ENCODE measurements around the gene MKI67. TPM values are rescaled to one million over a fixed set of nuclear protein-coding genes. Genes with fewer than 3 reads are reported as not detected.

The MKI67 gene
- total RNA-seq, 3 donors from 2014 or later (not counting 1 experiment from before 2014, with no cell fraction given): 5.3 to 10.0 (median 6.8) TPM

- no peaks in the 10 kb centered on the region for H3K9me3 ChIP-seq (ENCODE audit: control insufficient read depth, insufficient read depth, low read length)
- Mint-ChIP-seq H3K36me3 (peaks cover 9% of the 10 kb centered on the region), H3K4me3 (peak overlapping the region; percentile 96), H3K4me1 (peaks cover 81 to 85% of the 10 kb centered on the region in 2 donors), H3K27me3 (ENCODE audit: low read depth in 2 of 2) (no peaks in the 10 kb centered on the region), H3K9me3 (no peaks in the 10 kb centered on the region), H3K27ac (peak overlapping the region; percentile 97 to 99)
- no peaks in the 10 kb centered on the region for H3K27me3 ChIP-seq (ENCODE audit: control insufficient read depth, insufficient read depth, low read length)
- WGBS (ENCODE audit: insufficient coverage): 89% methylated on average over 5 of the region's 5 CpGs
- no peak overlapping the region for H3K4me3 ChIP-seq (ENCODE audit: low read length)
- H3K27ac ChIP-seq (ENCODE audit: low read length): peak overlapping the region; percentile 96
- peaks cover 61% of the 10 kb centered on the region for H3K36me3 ChIP-seq (ENCODE audit: control insufficient read depth, insufficient read depth, low read length)
- no peak for ATAC-seq
- intact Hi-C loops (cut with micrococcal nuclease): no loop called here
- no peak for TF ChIP-seq CTCF (IDR thresholded peaks at IDR 0.05)
- no peak for DNase-seq
- H3K4me1 ChIP-seq (ENCODE audit: control insufficient read depth, insufficient read depth, low read length): peaks cover 89% of the 10 kb centered on the region
These were observed 74.7 kb downstream of the MKI67 start for GRCh38 chr10:128051548-128051947.

GRCh38 chr10:128050936-128051335, 75.3 kb downstream of the MKI67 start:
- Histone ChIP-seq H3K27me3 (ENCODE audit: control insufficient read depth, insufficient read depth, low read length) (no peaks in the 10 kb centered on the region), H3K4me1 (ENCODE audit: control insufficient read depth, insufficient read depth, low read length) (peaks cover 90% of the 10 kb centered on the region), H3K27ac (ENCODE audit: low read length) (peak overlapping the region; percentile 96), H3K4me3 (ENCODE audit: low read length) (no peak overlapping the region), H3K36me3 (ENCODE audit: control insufficient read depth, insufficient read depth, low read length) (peaks cover 55% of the 10 kb centered on the region), H3K9me3 (ENCODE audit: control insufficient read depth, insufficient read depth, low read length) (no peaks in the 10 kb centered on the region)
- Mint-ChIP-seq H3K27ac (peak overlapping the region; percentile 97 to 99), H3K9me3 (no peaks in the 10 kb centered on the region), H3K36me3 (peaks cover 9% of the 10 kb centered on the region), H3K27me3 (ENCODE audit: low read depth in 2 of 2) (no peaks in the 10 kb centered on the region), H3K4me3 (peak overlapping the region; percentile 96), H3K4me1 (peaks cover 79 to 85% of the 10 kb centered on the region in 2 donors)
- intact Hi-C loops (cut with micrococcal nuclease): no loop called here
- no peak for TF ChIP-seq CTCF (IDR thresholded peaks at IDR 0.05)
- DNase-seq (no peak), ATAC-seq (no peak)

DNA sequence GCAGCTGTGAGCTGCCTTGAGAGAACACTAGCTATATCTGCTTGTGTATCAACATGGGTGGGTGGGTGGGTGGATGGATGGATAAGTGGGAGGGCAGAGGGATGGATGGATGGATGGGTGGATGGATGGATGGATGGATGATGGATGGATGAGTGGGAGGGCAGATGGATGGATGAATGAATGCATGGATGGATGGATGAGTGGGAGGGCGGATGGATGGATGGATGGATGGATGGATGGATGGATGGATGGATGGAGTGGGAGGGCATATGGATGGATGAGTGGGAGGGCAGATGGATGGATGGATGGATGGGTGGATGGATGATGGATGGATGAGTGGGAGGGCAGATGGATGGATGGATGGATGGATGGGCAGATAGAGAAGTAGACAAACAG, 76.1 kb downstream of the MKI67 start:
- H3K4me3 Mint-ChIP-seq: peak overlapping the region; percentile 96
- ATAC-seq: no peak
- Histone ChIP-seq H3K4me3 (ENCODE audit: low read length) (no peak overlapping the region), H3K27ac (ENCODE audit: low read length) (peak overlapping the region; percentile 96), H3K4me1 (ENCODE audit: control insufficient read depth, insufficient read depth, low read length) (peaks cover 93% of the 10 kb centered on the region), H3K9me3 (ENCODE audit: control insufficient read depth, insufficient read depth, low read length) (no peaks in the 10 kb centered on the region), H3K27me3 (ENCODE audit: control insufficient read depth, insufficient read depth, low read length) (no peaks in the 10 kb centered on the region), H3K36me3 (ENCODE audit: control insufficient read depth, insufficient read depth, low read length) (peaks cover 46% of the 10 kb centered on the region)
- no peak for TF ChIP-seq CTCF (IDR thresholded peaks at IDR 0.05)
- intact Hi-C loops (cut with micrococcal nuclease): no loop called here
- WGBS (ENCODE audit: insufficient coverage): 72% methylated on average over 1 of the region's 1 CpG
- peaks cover 9% of the 10 kb centered on the region for H3K36me3 Mint-ChIP-seq
- no peak for DNase-seq
- peaks cover 71 to 85% of the 10 kb centered on the region in 2 donors for H3K4me1 Mint-ChIP-seq
- H3K9me3 Mint-ChIP-seq: no peaks in the 10 kb centered on the region
- peak overlapping the region; percentile 97 to 99 for H3K27ac Mint-ChIP-seq
- no peaks in the 10 kb centered on the region for H3K27me3 Mint-ChIP-seq (ENCODE audit: low read depth in 2 of 2)
